Adrenal gland (tissue), 12 donors: ENCODE measurements around the gene FAM221B. TPM values are rescaled to one million over a fixed set of nuclear protein-coding genes. Genes with fewer than 3 reads are reported as not detected.

Experiments used
- DNase-seq, 7 donors: peaks; one replicate each; pipeline ENCODE4 v3.0.0-alpha.2; 2019 to 2020
- H3K27ac ChIP-seq, 5 donors: fragments of 200-600 bp; sonication (generic) in 4 of 5; 1 replicate in 3 of 5; 2 replicates in 2 of 5; pipeline versions ENCODE4 v1.5.1 to v1.8.0; 2016 to 2020; ENCODE audit warnings: mild to moderate bottlenecking in 1 of 5
- H3K27me3 ChIP-seq: fragments of 200-600 bp; 2 replicates; pipeline ENCODE4 v1.8.0; 2021
- H3K36me3 ChIP-seq, 2 donors: fragments of 200-600 bp; replicated peaks in 1 of 2; 1 replicate in 1 of 2; 2 replicates in 1 of 2; pipeline versions ENCODE4 v1.5.1 to v1.8.0; 2018 to 2022
- H3K4me1 ChIP-seq, 2 donors: fragments of 200-600 bp; replicated peaks in 1 of 2; 1 replicate in 1 of 2; 2 replicates in 1 of 2; pipeline versions ENCODE4 v1.5.1 to v1.8.0; 2018 to 2021
- H3K4me3 ChIP-seq, 4 donors: fragments of 200-600 bp; sonication (generic) in 3 of 4; one replicate each; pipeline ENCODE4 v1.5.1; 2016 to 2018
- H3K9me3 ChIP-seq, 3 donors: fragments of 200-600 bp; sonication (generic) in 1 of 3; replicated peaks in 1 of 3; 1 replicate in 2 of 3; 2 replicates in 1 of 3; pipeline versions ENCODE4 v1.5.1 to v1.8.0; 2016 to 2021
- POLR2A ChIP-seq, 2 donors: fragments of 450-650 bp; IDR thresholded peaks; one replicate each; pipeline ENCODE4 v1.6.1; 2017; ENCODE audit warnings: antibody characterized with exemption in 2 of 2, mild to moderate bottlenecking in 2 of 2, moderate library complexity in 1 of 2
- WGBS, 4 donors: extraction: QIAGEN DNeasy Blood & Tissue Kit in 2 of 4; methylation state at CpG; one replicate each; pipeline versions ENCODE4 v1.1.5 to v1.1.7; 2013 to 2017; 5-methylcytosine and 5-hydroxymethylcytosine counted together
- intact Hi-C, 2 donors: fragments of 100-400 bp; cut with DNase I; formaldehyde crosslinking; loops; one replicate each; pipeline versions ENCODE4 v1.14.1 to v1.15.0; 2022 to 2023
- polyA plus RNA-seq, 3 donors: library from polyadenylated mRNA; stranded (reverse); fragments of 200-250 nt in 2 of 3; fragments of 350-450 nt in 1 of 3; fragmentation: Illumina TruSeq in 1 of 3; extraction: RNeasy Lipid Tissue Mini Kit (QIAGEN cat#74804) in 1 of 3; gene quantifications; one replicate each; pipeline ENCODE4 v1.2.3, GENCODE V29; 2013 to 2014
- total RNA-seq, 9 donors: library from RNA; depleted of rRNA in 4 of 9; stranded (reverse); fragments of >200 nt in 4 of 9; fragments of 120-200 nt in 1 of 9; fragmentation: NEBNext Ultra II Directional in 1 of 9; extraction: Animal tissue kit (Norgen Biotek cat#: 25700) in 1 of 9; gene quantifications; one replicate each; pipeline versions ENCODE4 v1.1.0 to v1.2.4, GENCODE V29; 2013 to 2023
- TF ChIP-seq, protein P1 (sequence below), 6 experiments: fragments of 450-650 bp in 4 of 6; fragments of 200-600 bp in 2 of 6; sonication (generic) in 1 of 6; IDR thresholded peaks; 1 replicate in 5 of 6; 2 replicates in 1 of 6; pipeline versions ENCODE4 v1.5.1 to v1.8.0; 2016 to 2021; ENCODE audit warnings: antibody characterized with exemption in 6 of 6, mild to moderate bottlenecking in 2 of 6, moderate library complexity in 1 of 6
- donor health status: healthy with polysubstance abuse.
- donor health status: Bipolar disorder and iron deficiency.
- donor health status: DM: yes; HTN: yes; CAD: no.
- donor health status: DM: no; HTN: no; CAD: no.
- donor health status: DM: no; HTN: no; CAD: no.
- donor health status: DM: yes; HTN: yes; CAD: no.

Gene FAM221B
- total and polyA plus RNA-seq, 12 donors, result 0.07 to 0.22 (median 0.16) TPM; not detected in 9

- TF ChIP-seq POLR2A (IDR thresholded peaks at IDR 0.05), result no peak
- TF ChIP-seq, protein P1, sequence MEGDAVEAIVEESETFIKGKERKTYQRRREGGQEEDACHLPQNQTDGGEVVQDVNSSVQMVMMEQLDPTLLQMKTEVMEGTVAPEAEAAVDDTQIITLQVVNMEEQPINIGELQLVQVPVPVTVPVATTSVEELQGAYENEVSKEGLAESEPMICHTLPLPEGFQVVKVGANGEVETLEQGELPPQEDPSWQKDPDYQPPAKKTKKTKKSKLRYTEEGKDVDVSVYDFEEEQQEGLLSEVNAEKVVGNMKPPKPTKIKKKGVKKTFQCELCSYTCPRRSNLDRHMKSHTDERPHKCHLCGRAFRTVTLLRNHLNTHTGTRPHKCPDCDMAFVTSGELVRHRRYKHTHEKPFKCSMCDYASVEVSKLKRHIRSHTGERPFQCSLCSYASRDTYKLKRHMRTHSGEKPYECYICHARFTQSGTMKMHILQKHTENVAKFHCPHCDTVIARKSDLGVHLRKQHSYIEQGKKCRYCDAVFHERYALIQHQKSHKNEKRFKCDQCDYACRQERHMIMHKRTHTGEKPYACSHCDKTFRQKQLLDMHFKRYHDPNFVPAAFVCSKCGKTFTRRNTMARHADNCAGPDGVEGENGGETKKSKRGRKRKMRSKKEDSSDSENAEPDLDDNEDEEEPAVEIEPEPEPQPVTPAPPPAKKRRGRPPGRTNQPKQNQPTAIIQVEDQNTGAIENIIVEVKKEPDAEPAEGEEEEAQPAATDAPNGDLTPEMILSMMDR (IDR thresholded peaks at IDR 0.05), result no peak
- Histone ChIP-seq H3K4me1 (peaks cover 19 to 30% of the 10 kb centered on the region in 2 donors), H3K27ac (peak overlapping the region in 3 of 5 donors; percentile 33 to 75 (median 75)), H3K4me3 (peak overlapping the region in 2 of 4 donors; percentile 26 to 35), H3K9me3 (no peaks in the 10 kb centered on the region), H3K27me3 (no peaks in the 10 kb centered on the region), H3K36me3 (peaks cover 0 to 25% of the 10 kb centered on the region in 2 donors)
- intact Hi-C loops, result no loop called here
- peak; percentile 39 to 78 (median 59) for DNase-seq
- 11 to 16% (median 14%) methylated on average over 4 to 12 of the region's 12 CpGs for WGBS, 4 donors
Measured at GRCh38 chr9:35811381-35812024, 17.0 kb downstream of the FAM221B start.

- no peak overlapping the region for H3K4me3 ChIP-seq
- no peak overlapping the region for H3K27ac ChIP-seq
- peaks cover 19 to 30% of the 10 kb centered on the region in 2 donors for H3K4me1 ChIP-seq
- H3K9me3 ChIP-seq, result no peaks in the 10 kb centered on the region
- TF ChIP-seq, protein P1 (IDR thresholded peaks at IDR 0.05), result no peak
- no peak for TF ChIP-seq POLR2A (IDR thresholded peaks at IDR 0.05)
- intact Hi-C loops, result no loop called here
- no peak for DNase-seq
- peaks cover 0 to 39% of the 10 kb centered on the region in 2 donors for H3K36me3 ChIP-seq
- WGBS, 4 donors, result 82 to 95% (median 90%) methylated on average over 1 to 7 of the region's 7 CpGs
- no peaks in the 10 kb centered on the region for H3K27me3 ChIP-seq
Measured at GRCh38 chr9:35810122-35810521, 18.4 kb downstream of the FAM221B start.

GRCh38 chr9:35808433-35808832 lies 20.1 kb downstream of the FAM221B start:
- Histone ChIP-seq H3K9me3 (no peaks in the 10 kb centered on the region), H3K4me3 (no peak overlapping the region), H3K36me3 (peaks cover 0 to 41% of the 10 kb centered on the region in 2 donors), H3K4me1 (peaks cover 9 to 20% of the 10 kb centered on the region in 2 donors), H3K27ac (no peak overlapping the region), H3K27me3 (no peaks in the 10 kb centered on the region)
- TF ChIP-seq POLR2A (IDR thresholded peaks at IDR 0.05), result no peak
- TF ChIP-seq, protein P1 (IDR thresholded peaks at IDR 0.05), result no peak
- no peak for DNase-seq
- intact Hi-C loops, result no loop called here
- 91 to 95% (median 93%) methylated on average over 9 of the region's 9 CpGs for WGBS, 4 donors

DNA sequence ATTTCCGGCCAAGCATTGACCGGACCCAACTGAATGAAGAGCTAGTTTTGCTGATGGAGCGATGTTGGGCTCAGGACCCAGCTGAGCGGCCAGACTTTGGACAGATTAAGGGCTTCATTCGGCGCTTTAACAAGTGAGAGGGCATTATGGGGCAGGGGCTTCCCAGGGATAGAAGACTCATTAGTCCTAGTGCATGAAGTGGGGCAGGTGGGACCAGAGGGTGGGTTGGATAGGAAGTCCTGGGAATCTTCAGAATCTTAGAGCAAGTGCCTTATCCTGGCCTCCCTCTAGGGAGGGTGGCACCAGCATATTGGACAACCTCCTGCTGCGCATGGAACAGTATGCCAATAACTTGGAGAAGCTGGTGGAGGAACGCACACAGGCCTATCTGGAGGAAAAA lies 22.4 kb downstream of the FAM221B start:
- H3K27me3 ChIP-seq, result no peaks in the 10 kb centered on the region
- no peak overlapping the region for H3K4me3 ChIP-seq
- peaks cover under 1 to 3% of the 10 kb centered on the region in 2 donors for H3K4me1 ChIP-seq
- WGBS, 4 donors, result 96 to 97% (median 96%) methylated on average over 6 to 8 of the region's 8 CpGs
- no peak for TF ChIP-seq POLR2A (IDR thresholded peaks at IDR 0.05)
- TF ChIP-seq, protein P1 (IDR thresholded peaks at IDR 0.05), result no peak
- H3K27ac ChIP-seq, result no peak overlapping the region
- H3K36me3 ChIP-seq, result peaks cover 0 to 57% of the 10 kb centered on the region in 2 donors
- intact Hi-C loops, result no loop called here
- H3K9me3 ChIP-seq, result no peaks in the 10 kb centered on the region
- DNase-seq, result peak in 1 of 7 donors; percentile 42
